ENCODE results near the gene TTC6.

Gene TTC6

DNA sequence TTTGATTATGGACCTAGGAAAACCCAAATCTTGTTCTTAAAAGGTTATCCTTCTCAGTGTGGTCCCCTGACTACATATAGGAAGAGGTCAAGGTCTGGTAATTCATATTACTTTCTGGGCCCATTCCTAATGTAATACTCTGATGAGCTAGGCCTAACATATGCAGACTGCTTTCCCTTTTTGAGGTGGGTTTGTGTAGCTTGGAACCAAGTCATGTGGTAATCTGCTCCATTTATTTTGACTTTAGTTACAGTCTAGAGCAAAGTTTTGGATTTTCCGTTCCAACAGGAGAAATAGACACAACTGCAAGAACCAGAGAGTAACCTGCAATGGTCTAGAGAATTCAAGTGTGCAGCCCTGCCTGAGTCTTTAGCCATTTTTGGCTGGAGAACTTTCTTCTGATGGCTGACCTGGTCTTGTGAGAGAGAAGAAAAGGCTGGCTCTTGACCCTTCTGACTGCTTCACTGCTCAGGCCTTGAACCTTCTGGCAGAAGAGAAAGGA, 22.5 kb downstream of the TTC6 start:
- 91% methylated on average over 1 of the region's 1 CpG for WGBS
- H3K36me3 ChIP-seq (ENCODE audit: insufficient read depth, low read length) = no peaks in the 10 kb centered on the region
- H3K27ac ChIP-seq (ENCODE audit: low read depth, low read length) = no peak overlapping the region
- H3K4me3 ChIP-seq (ENCODE audit: low read length) = no peak overlapping the region
- no peak overlapping the region for H3K9ac ChIP-seq (ENCODE audit: low read depth, low read length)
- H3K9me3 ChIP-seq (ENCODE audit: insufficient read depth, low read depth, low read length) = peaks cover 36% of the 10 kb centered on the region
- H3K4me1 ChIP-seq (ENCODE audit: insufficient read depth, low read length) = no peaks in the 10 kb centered on the region
- H3K27me3 ChIP-seq (ENCODE audit: insufficient read depth, low read length) = peaks cover 42% of the 10 kb centered on the region

DNA sequence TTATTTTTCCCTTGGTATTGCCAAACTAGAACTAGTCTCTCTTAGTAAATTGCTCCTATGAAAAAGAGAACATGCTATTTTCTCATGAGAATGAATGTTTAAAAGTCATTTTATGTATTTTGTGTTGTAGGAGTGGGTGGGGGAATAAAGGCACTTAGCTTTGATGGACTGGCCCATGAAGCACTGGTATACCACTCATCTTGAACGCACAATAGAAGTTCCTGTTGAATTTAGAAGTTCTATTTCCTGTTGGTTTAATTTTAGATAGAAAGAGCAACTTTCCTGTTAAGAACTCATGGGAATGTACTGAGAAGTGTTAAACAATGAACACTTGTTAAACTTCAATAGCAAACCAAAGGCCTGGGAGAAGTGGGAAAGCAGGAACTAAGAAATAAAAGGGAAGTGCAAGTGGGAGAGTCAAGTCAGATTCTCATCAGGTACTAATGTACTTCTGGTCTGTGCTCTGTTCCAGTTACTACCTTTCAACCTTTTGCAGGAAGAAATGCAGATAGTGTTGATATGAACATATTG, 23.1 kb downstream of the TTC6 start:
- H3K9ac ChIP-seq (ENCODE audit: low read depth, low read length) = no peak overlapping the region
- no peak overlapping the region for H3K4me3 ChIP-seq (ENCODE audit: low read length)
- no peaks in the 10 kb centered on the region for H3K4me1 ChIP-seq (ENCODE audit: insufficient read depth, low read length)
- WGBS = 97% methylated on average over 1 of the region's 1 CpG
- peaks cover 29% of the 10 kb centered on the region for H3K9me3 ChIP-seq (ENCODE audit: insufficient read depth, low read depth, low read length)
- H3K27me3 ChIP-seq (ENCODE audit: insufficient read depth, low read length) = peaks cover 47% of the 10 kb centered on the region
- H3K27ac ChIP-seq (ENCODE audit: low read depth, low read length) = no peak overlapping the region
- H3K36me3 ChIP-seq (ENCODE audit: insufficient read depth, low read length) = no peaks in the 10 kb centered on the region

DNA sequence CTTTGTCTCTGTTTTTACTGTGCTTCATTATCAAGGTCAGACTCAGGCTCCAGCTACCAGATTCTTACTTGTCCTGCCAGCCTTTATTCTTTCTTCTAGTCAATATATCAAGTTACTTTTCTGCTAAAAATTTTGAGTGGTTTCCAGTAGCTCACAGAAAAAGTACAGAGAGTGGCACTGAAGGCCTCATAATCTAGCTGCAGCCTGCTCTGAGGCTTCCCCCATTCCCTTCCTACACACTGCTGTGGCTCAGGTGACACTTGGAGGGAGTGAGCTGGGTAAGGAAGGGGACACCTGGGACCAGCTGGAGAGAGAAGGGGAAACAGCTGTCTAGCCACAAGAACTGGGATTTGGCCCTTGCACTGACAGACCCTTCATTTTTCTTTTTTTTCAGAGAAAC, 25.4 kb downstream of the TTC6 start:
- no peak overlapping the region for H3K4me3 ChIP-seq (ENCODE audit: low read length)
- H3K4me1 ChIP-seq (ENCODE audit: insufficient read depth, low read length) = no peaks in the 10 kb centered on the region
- no peak overlapping the region for H3K9ac ChIP-seq (ENCODE audit: low read depth, low read length)
- H3K36me3 ChIP-seq (ENCODE audit: insufficient read depth, low read length) = no peaks in the 10 kb centered on the region
- H3K27me3 ChIP-seq (ENCODE audit: insufficient read depth, low read length) = peaks cover 61% of the 10 kb centered on the region
- H3K27ac ChIP-seq (ENCODE audit: low read depth, low read length) = no peak overlapping the region
- peaks cover 6% of the 10 kb centered on the region for H3K9me3 ChIP-seq (ENCODE audit: insufficient read depth, low read depth, low read length)

DNA sequence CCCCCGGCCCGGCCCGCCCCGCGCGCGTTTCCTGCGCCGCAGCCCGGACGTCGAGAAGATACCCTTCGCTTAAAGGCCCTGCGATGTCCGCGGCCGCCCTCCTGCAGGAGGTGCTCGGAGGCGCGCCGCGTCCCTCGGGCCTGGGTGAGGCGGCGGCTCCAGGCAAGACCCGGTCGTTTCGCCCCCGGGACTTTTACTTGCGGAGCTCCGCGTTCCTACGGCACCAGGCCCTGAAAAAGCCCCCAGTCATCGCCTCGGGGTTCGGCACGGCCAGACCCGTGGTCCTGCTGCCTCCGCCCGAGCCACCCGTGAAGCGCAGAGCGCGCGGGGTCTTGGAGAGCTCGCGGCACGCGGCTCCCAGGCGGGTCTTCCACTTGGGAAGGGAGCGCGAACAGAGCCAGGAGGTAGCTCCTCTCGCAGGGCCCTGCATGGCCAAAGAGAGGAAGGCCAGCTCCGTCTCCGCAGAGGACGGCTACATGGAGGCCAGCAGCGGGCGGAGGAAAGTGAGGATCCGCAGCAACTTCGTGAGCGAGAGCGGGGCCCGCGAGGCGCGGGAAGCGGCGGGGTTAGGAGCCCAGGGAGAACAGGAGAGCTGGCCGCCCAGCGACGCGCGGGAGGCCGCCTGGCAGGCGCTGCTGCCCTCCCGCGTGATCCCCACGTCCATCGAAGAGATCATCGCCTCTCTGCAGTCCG, 26.9 kb downstream of the TTC6 start:
- Histone ChIP-seq H3K27me3 (ENCODE audit: insufficient read depth, low read length) (peaks cover 64% of the 10 kb centered on the region), H3K4me3 (ENCODE audit: low read length) (peak overlapping the region; percentile 50), H3K36me3 (ENCODE audit: insufficient read depth, low read length) (no peaks in the 10 kb centered on the region), H3K4me1 (ENCODE audit: insufficient read depth, low read length) (no peaks in the 10 kb centered on the region), H3K9ac (ENCODE audit: low read depth, low read length) (peak overlapping the region; percentile 36; the same call in 1 of the 2 replicates), H3K9me3 (ENCODE audit: insufficient read depth, low read depth, low read length) (no peaks in the 10 kb centered on the region), H3K27ac (ENCODE audit: low read depth, low read length) (no peak overlapping the region)
- WGBS = 3% methylated on average over 81 of the region's 81 CpGs

DNA sequence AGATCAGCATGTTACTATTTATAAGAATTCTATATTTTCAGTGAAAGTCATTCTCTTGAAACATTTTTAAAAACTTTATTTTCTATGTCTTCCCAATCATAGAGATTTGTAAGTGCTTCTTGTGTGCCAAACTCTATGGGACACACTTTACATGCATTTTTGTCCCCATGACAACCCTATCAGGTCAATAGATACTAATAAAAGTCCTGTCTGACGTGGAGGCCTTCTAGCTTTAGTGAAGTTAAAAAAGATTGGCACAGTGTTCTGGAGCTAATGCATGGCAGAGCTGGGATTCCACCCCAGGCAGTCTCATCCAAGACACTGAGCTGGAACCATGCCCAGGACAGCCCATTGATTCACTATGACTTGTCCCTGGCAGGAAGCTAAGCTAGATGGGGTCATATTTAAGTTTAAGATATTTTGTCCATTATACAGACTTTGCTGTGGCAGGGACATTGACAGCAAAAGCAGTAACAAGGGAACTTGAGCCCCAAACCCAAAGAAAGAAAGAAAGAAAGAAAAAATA, 28.1 kb downstream of the TTC6 start:
- Histone ChIP-seq H3K36me3 (ENCODE audit: insufficient read depth, low read length) (no peaks in the 10 kb centered on the region), H3K27me3 (ENCODE audit: insufficient read depth, low read length) (peaks cover 64% of the 10 kb centered on the region), H3K27ac (ENCODE audit: low read depth, low read length) (no peak overlapping the region), H3K9ac (ENCODE audit: low read depth, low read length) (no peak overlapping the region), H3K9me3 (ENCODE audit: insufficient read depth, low read depth, low read length) (no peaks in the 10 kb centered on the region), H3K4me3 (ENCODE audit: low read length) (no peak overlapping the region), H3K4me1 (ENCODE audit: insufficient read depth, low read length) (no peaks in the 10 kb centered on the region)
- 94% methylated on average over 1 of the region's 1 CpG for WGBS

DNA sequence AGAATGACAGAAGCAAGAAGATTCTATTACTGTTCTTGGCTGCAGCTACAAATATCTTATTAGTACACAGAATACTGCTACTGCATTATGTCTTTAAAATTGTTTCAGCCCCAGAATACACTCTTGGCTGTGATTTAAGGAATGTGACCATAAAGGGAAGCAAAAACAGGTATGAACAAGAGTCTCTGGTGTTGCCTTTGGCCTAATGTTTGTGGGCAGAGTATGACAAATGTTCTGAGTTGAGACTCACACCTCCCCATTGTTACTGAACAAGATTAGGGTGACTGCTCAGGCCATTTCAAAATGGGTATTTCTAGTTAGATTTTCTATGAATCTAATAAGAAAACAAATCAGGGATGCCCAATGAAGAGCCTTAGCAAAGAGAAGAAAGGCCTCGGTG, 28.5 kb downstream of the TTC6 start:
- Histone ChIP-seq H3K9ac (ENCODE audit: low read depth, low read length) (no peak overlapping the region), H3K36me3 (ENCODE audit: insufficient read depth, low read length) (no peaks in the 10 kb centered on the region), H3K4me3 (ENCODE audit: low read length) (no peak overlapping the region), H3K27me3 (ENCODE audit: insufficient read depth, low read length) (peaks cover 63% of the 10 kb centered on the region), H3K27ac (ENCODE audit: low read depth, low read length) (no peak overlapping the region), H3K9me3 (ENCODE audit: insufficient read depth, low read depth, low read length) (no peaks in the 10 kb centered on the region), H3K4me1 (ENCODE audit: insufficient read depth, low read length) (no peaks in the 10 kb centered on the region)
- 97% methylated on average over 1 of the region's 1 CpG for WGBS

DNA sequence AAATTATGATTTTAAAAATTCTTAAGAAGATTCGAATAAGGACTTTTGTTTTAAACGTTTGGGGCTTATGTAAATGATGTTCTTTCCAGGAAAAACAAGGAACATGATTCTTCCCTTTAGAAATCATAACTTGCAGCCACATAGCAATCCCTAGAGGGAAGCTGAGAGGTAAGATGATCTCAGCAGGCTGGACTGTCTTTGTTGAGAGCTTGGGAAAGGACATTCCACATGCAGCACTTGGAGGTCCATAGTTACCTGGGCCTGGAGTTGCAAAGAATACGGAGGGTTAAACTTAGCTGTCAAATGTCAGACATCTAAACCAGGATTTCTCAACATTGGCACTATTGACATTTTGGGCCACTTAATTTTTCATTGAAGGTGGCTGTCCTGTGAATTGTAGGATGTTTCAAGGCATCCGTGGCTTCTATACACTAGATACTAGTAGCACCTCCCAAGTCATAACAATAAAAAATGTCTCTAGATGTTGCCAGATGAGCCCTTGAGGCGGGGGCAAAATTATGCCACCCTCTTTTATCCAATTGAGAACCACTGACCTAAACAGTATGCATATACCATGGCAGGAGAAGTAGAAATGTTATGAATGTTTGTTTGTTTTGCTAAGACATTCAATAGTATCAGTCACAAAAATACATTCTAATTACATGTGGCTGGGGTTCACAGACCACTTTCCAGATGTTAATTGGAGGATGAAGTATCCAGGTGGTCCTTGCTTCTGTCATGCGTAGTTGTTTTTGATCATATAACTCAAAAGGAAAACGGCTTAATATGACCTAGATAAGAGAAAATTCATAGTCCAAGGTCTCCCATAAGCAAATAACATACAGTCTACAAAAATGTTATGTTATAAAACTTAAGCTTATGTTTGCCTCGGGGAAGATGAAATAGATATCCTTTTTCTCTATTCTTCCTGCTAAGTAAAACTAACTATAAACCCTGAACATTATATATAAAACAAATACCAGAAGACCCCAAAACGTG, 30.5 kb downstream of the TTC6 start:
- WGBS = 84% methylated on average over 9 of the region's 9 CpGs
- no peaks in the 10 kb centered on the region for H3K9me3 ChIP-seq (ENCODE audit: insufficient read depth, low read depth, low read length)
- no peak overlapping the region for H3K4me3 ChIP-seq (ENCODE audit: low read length)
- no peaks in the 10 kb centered on the region for H3K36me3 ChIP-seq (ENCODE audit: insufficient read depth, low read length)
- H3K4me1 ChIP-seq (ENCODE audit: insufficient read depth, low read length) = no peaks in the 10 kb centered on the region
- H3K27ac ChIP-seq (ENCODE audit: low read depth, low read length) = no peak overlapping the region
- no peak overlapping the region for H3K9ac ChIP-seq (ENCODE audit: low read depth, low read length)
- peaks cover 44% of the 10 kb centered on the region for H3K27me3 ChIP-seq (ENCODE audit: insufficient read depth, low read length)

DNA sequence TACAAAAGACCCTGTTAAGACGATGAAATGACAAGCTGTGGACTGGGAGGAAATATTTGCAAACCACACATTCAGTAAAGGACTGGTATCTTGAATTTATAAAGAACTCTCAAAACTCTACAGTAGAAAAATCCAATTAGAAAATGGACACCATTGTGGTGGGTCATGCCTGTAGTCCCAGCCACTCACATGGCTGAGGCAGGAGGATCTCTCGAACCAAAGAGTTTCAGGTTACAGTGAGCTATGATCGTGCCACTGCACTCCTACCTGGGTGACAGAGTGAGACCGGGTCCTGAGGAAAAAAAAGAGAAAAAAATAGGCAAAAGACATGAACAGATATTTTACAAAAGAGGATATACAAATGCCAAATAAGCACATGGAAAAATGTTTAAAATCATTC, 41.9 kb downstream of the TTC6 start:
- Histone ChIP-seq H3K9ac (ENCODE audit: low read depth, low read length) (no peak overlapping the region), H3K36me3 (ENCODE audit: insufficient read depth, low read length) (no peaks in the 10 kb centered on the region), H3K27me3 (ENCODE audit: insufficient read depth, low read length) (no peaks in the 10 kb centered on the region), H3K9me3 (ENCODE audit: insufficient read depth, low read depth, low read length) (no peaks in the 10 kb centered on the region), H3K27ac (ENCODE audit: low read depth, low read length) (no peak overlapping the region), H3K4me1 (ENCODE audit: insufficient read depth, low read length) (no peaks in the 10 kb centered on the region), H3K4me3 (ENCODE audit: low read length) (no peak overlapping the region)
- 75% methylated on average over 3 of the region's 4 CpGs for WGBS

DNA sequence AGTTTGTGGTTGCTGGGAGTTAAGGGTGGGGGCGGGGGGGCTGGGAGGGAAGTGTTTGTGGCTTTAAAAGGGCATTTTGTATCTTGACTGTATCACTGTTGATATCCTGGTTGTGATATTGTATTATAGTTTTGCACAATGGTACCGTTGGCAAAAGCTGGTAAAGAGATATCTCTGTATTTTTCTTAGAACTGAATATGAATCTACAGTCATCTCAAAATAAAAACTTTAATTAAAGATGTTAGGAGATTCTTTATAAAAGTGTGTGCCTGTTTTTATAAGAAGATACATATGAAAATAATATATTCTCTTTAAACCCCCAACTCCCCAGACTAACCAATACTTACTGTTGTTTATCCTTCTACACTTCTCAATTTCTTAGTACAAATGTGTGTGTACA, 43.2 kb downstream of the TTC6 start:
- Histone ChIP-seq H3K27ac (ENCODE audit: low read depth, low read length) (no peak overlapping the region), H3K4me1 (ENCODE audit: insufficient read depth, low read length) (no peaks in the 10 kb centered on the region), H3K36me3 (ENCODE audit: insufficient read depth, low read length) (no peaks in the 10 kb centered on the region), H3K27me3 (ENCODE audit: insufficient read depth, low read length) (no peaks in the 10 kb centered on the region), H3K9ac (ENCODE audit: low read depth, low read length) (no peak overlapping the region), H3K9me3 (ENCODE audit: insufficient read depth, low read depth, low read length) (no peaks in the 10 kb centered on the region), H3K4me3 (ENCODE audit: low read length) (no peak overlapping the region)
- 80% methylated on average over 2 of the region's 2 CpGs for WGBS

DNA sequence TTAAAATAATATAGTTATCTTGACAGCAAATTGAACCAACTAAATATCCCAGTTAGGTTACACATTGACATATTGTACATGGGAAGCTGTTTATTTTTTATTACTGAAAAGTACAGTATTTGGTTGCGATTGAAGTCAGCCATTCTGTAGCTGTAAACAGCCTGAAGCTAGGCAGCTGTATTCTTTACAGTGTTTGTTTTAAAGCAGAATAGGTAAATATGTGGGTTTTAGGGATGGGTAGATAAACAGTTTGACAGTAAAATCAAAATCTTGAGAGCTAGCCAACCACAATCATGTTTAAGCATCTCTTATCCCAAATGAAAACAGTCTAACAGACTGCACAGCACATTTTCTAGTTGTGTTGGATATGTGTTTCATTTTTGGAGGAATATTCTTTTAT, 45.7 kb downstream of the TTC6 start:
- Histone ChIP-seq H3K4me3 (ENCODE audit: low read length) (no peak overlapping the region), H3K9me3 (ENCODE audit: insufficient read depth, low read depth, low read length) (no peaks in the 10 kb centered on the region), H3K36me3 (ENCODE audit: insufficient read depth, low read length) (no peaks in the 10 kb centered on the region), H3K27ac (ENCODE audit: low read depth, low read length) (no peak overlapping the region), H3K27me3 (ENCODE audit: insufficient read depth, low read length) (no peaks in the 10 kb centered on the region), H3K4me1 (ENCODE audit: insufficient read depth, low read length) (no peaks in the 10 kb centered on the region), H3K9ac (ENCODE audit: low read depth, low read length) (no peak overlapping the region)
- 93% methylated on average over 1 of the region's 1 CpG for WGBS

DNA sequence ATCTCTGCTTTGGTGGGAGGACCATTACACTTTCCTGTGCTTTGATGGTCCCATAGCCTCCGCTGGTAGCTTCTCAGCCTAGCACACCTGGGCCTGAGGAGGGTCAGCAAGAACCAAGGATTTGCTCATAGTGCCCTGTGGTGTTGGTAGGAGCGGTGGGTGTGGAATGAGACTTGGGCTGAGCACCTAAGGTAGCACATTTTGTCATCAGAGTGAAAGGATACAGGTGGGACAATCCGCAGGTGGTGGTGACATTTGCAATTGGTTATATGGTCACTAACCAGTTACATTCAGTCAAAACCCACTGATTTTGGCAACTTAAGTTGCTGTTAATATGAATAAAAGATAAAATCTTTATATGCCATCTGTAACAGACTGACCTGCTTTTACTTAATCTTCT, 46.7 kb downstream of the TTC6 start:
- 88% methylated on average over 2 of the region's 3 CpGs for WGBS
- Histone ChIP-seq H3K27ac (ENCODE audit: low read depth, low read length) (no peak overlapping the region), H3K9ac (ENCODE audit: low read depth, low read length) (no peak overlapping the region), H3K9me3 (ENCODE audit: insufficient read depth, low read depth, low read length) (no peaks in the 10 kb centered on the region), H3K36me3 (ENCODE audit: insufficient read depth, low read length) (no peaks in the 10 kb centered on the region), H3K27me3 (ENCODE audit: insufficient read depth, low read length) (no peaks in the 10 kb centered on the region), H3K4me3 (ENCODE audit: low read length) (no peak overlapping the region), H3K4me1 (ENCODE audit: insufficient read depth, low read length) (no peaks in the 10 kb centered on the region)
